WTC11 (cell line): ENCODE measurements around the gene DHX40. TPM values are rescaled to one million over a fixed set of nuclear protein-coding genes. Genes with fewer than 3 reads are reported as not detected.

Source experiments
- ATAC-seq: fragments of 200-7000 bp; cut with Tn5 transposase; 2 replicates; pipeline ENCODE4 v1.10.0; 2021; ENCODE audit warnings: mild to moderate bottlenecking, moderate library complexity
- CTCF ChIA-PET: fragments of 300-600 bp; sonication (Branson Sonifier 250); formaldehyde crosslinking; loops from one replicate; lab custom pipeline; 2021; ENCODE audit warnings: antibody characterized with exemption; lab: Charles Lee
- POLR2A ChIA-PET: fragments of 350-600 bp; sonication (Branson Sonifier 250); formaldehyde crosslinking; loops from one replicate; lab custom pipeline; 2021; ENCODE audit warnings: antibody characterized with exemption; lab: Charles Lee
- DNase-seq: peaks from one replicate; pipeline ENCODE4 v3.0.0; 2021; ENCODE audit warnings: low spot score
- H3K27ac Mint-ChIP-seq: 2 replicates; pipeline ENCODE4 v1.8.0; 2021; ENCODE audit warnings: mixed read lengths
- H3K27me3 Mint-ChIP-seq: 2 replicates; pipeline ENCODE4 v1.8.0; 2021; ENCODE audit warnings: low read depth, mild to moderate bottlenecking, moderate library complexity, mixed read lengths
- H3K36me3 Mint-ChIP-seq: 2 replicates; pipeline ENCODE4 v1.8.0; 2021; ENCODE audit warnings: mixed read lengths
- H3K4me1 Mint-ChIP-seq: 2 replicates; pipeline ENCODE4 v1.8.0; 2022; ENCODE audit warnings: mixed read lengths
- H3K4me3 Mint-ChIP-seq: 2 replicates; pipeline ENCODE4 v1.8.0; 2021; ENCODE audit warnings: mild to moderate bottlenecking, moderate library complexity, mixed read lengths
- H3K9me3 Mint-ChIP-seq: 2 replicates; pipeline ENCODE4 v1.8.0; 2021; ENCODE audit warnings: mixed read lengths
- ATF2 ChIP-seq: sonication (generic); formaldehyde crosslinking; IDR thresholded peaks from 2 replicates; pipeline ENCODE4 v1.8.1; 2022; ENCODE audit warnings: low read depth, missing genetic modification reagents, borderline replicate concordance
- ELF4 ChIP-seq: sonication (generic); formaldehyde crosslinking; IDR thresholded peaks from 2 replicates; pipeline ENCODE4 v1.8.1; 2022; ENCODE audit warnings: low read depth, mild to moderate bottlenecking, moderate library complexity, missing genetic modification reagents
- ETV6 ChIP-seq: sonication (generic); formaldehyde crosslinking; IDR thresholded peaks from 2 replicates; pipeline ENCODE4 v1.8.1; 2022; ENCODE audit warnings: mild to moderate bottlenecking, missing genetic modification reagents
- KAT7 ChIP-seq: sonication (generic); formaldehyde crosslinking; IDR thresholded peaks from 2 replicates; pipeline ENCODE4 v1.8.1; 2023; ENCODE audit warnings: missing genetic modification reagents, mild to moderate bottlenecking, borderline replicate concordance
- MLX ChIP-seq: sonication (generic); formaldehyde crosslinking; IDR thresholded peaks from 2 replicates; pipeline ENCODE4 v1.8.1; 2023; ENCODE audit warnings: mild to moderate bottlenecking, missing genetic modification reagents, moderate library complexity
- NFE2L1 ChIP-seq: sonication (generic); formaldehyde crosslinking; IDR thresholded peaks from 2 replicates; pipeline ENCODE4 v1.8.1; 2023; ENCODE audit warnings: missing genetic modification reagents
- NFYB ChIP-seq: sonication (generic); formaldehyde crosslinking; conservative IDR thresholded peaks from 2 replicates; pipeline ENCODE4 v1.8.0; 2022; ENCODE audit warnings: low read depth, missing genetic modification reagents
- NR3C1 ChIP-seq: sonication (generic); formaldehyde crosslinking; conservative IDR thresholded peaks from 2 replicates; pipeline ENCODE4 v1.8.1; 2023; ENCODE audit warnings: low read depth, mild to moderate bottlenecking, missing genetic modification reagents
- PRDM15 ChIP-seq: sonication (generic); formaldehyde crosslinking; IDR thresholded peaks from 2 replicates; pipeline ENCODE4 v1.8.0; 2022; ENCODE audit warnings: missing genetic modification reagents
- PREB ChIP-seq: sonication (generic); formaldehyde crosslinking; IDR thresholded peaks from 2 replicates; pipeline ENCODE4 v1.8.1; 2022; ENCODE audit warnings: mild to moderate bottlenecking, missing genetic modification reagents, moderate library complexity, borderline replicate concordance
- PRRX2 ChIP-seq: fragments of 250-450 bp; sonication (Bioruptor Pico); IDR thresholded peaks from 2 replicates; pipeline ENCODE4 v1.8.0; 2021; ENCODE audit warnings: mild to moderate bottlenecking
- TEAD1 ChIP-seq: sonication (generic); formaldehyde crosslinking; IDR thresholded peaks from 2 replicates; pipeline ENCODE4 v1.8.0; 2022; ENCODE audit warnings: mild to moderate bottlenecking, missing genetic modification reagents
- USF1 ChIP-seq: sonication (generic); formaldehyde crosslinking; IDR thresholded peaks from 2 replicates; pipeline ENCODE4 v1.8.0; 2022; ENCODE audit warnings: mild to moderate bottlenecking, missing genetic modification reagents
- USF2 ChIP-seq: sonication (generic); formaldehyde crosslinking; IDR thresholded peaks from 2 replicates; pipeline ENCODE4 v1.8.1; 2023; ENCODE audit warnings: mild to moderate bottlenecking, missing genetic modification reagents, moderate library complexity
- ZBTB43 ChIP-seq: sonication (generic); formaldehyde crosslinking; IDR thresholded peaks from 2 replicates; pipeline ENCODE4 v1.8.1; 2023; ENCODE audit warnings: mild to moderate bottlenecking, missing genetic modification reagents
- ZNF121 ChIP-seq: sonication (generic); formaldehyde crosslinking; IDR thresholded peaks from 2 replicates; pipeline ENCODE4 v1.8.0; 2023; ENCODE audit warnings: missing genetic modification reagents
- ZNF532 ChIP-seq: fragments of 250-450 bp; sonication (Bioruptor Pico); IDR thresholded peaks from 2 replicates; pipeline ENCODE4 v1.9.0; 2021; ENCODE audit warnings: mild to moderate bottlenecking, borderline replicate concordance
- total RNA-seq: library from RNA; stranded (reverse); gene quantifications from 3 replicates; pipeline ENCODE4 v1.2.3, GENCODE V29; 2021

DHX40 gene
- total RNA-seq, 1 experiment from 2014 or later = 26.9 TPM

GRCh38 chr17:59626756-59627155, 61.3 kb downstream of the DHX40 start:
- no peak for TF ChIP-seq NR3C1 (CRISPR knock-in tag)
- peak; percentile 60; the same call in 1 of the 2 replicates for TF ChIP-seq ZNF121 (CRISPR knock-in tag)
- Mint-ChIP-seq H3K27me3 (no peaks in the 10 kb centered on the region), H3K9me3 (peaks cover 11% of the 10 kb centered on the region), H3K4me1 (peaks cover 23% of the 10 kb centered on the region), H3K27ac (no peak overlapping the region), H3K36me3 (peaks cover 26% of the 10 kb centered on the region), H3K4me3 (no peak overlapping the region)
- ATAC-seq = no peak
- CTCF ChIA-PET = no interaction called here
- DNase-seq = no peak
- POLR2A ChIA-PET = no interaction called here

GRCh38 chr17:59627274-59627673, 61.9 kb downstream of the DHX40 start:
- no peak for DNase-seq
- no peak for ATAC-seq
- Mint-ChIP-seq H3K9me3 (peaks cover 11% of the 10 kb centered on the region), H3K4me3 (no peak overlapping the region), H3K27ac (no peak overlapping the region), H3K36me3 (peaks cover 26% of the 10 kb centered on the region), H3K4me1 (peaks cover 18% of the 10 kb centered on the region), H3K27me3 (no peaks in the 10 kb centered on the region)
- TF ChIP-seq MLX (no peak), PRRX2 (CRISPR knock-in tag) (no peak), NFE2L1 (CRISPR knock-in tag) (no peak), PREB (no peak), USF2 (CRISPR knock-in tag) (no peak), ATF2 (CRISPR knock-in tag) (no peak), NFYB (no peak), ZBTB43 (no peak), ELF4 (CRISPR knock-in tag) (no peak), KAT7 (no peak), PRDM15 (CRISPR knock-in tag) (no peak), ETV6 (no peak), USF1 (no peak), ZNF532 (CRISPR knock-in tag) (no peak), TEAD1 (CRISPR knock-in tag) (no peak)
- ChIA-PET POLR2A (no interaction called here), CTCF (interaction anchor here (0.6 kb wide), 1 partner anchor 106 kb away, joined by 3 read pairs; no protein-coding TSS in a partner anchor)
